Naive B cell (primary cell): ENCODE measurements around the gene KNCN. TPM values are rescaled to one million over a fixed set of nuclear protein-coding genes. Genes with fewer than 3 reads are reported as not detected.

Experiments
- ATAC-seq, 2 donors: fragments of 150-1000 bp; cut with Tn5 transposase; 2 replicates each; pipeline ENCODE4 v1.10.0; 2021; ENCODE audit warnings: low read depth in 2 of 2, mild to moderate bottlenecking in 2 of 2, moderate library complexity in 2 of 2
- DNase-seq: peaks from one replicate; pipeline ENCODE4 v3.0.0; 2022
- H3K27ac Mint-ChIP-seq, 6 donors: one replicate each; pipeline ENCODE4 v1.8.0; 2020 to 2022; ENCODE audit warnings: mild to moderate bottlenecking in 6 of 6, mixed read lengths in 6 of 6, moderate library complexity in 5 of 6, inconsistent platforms in 2 of 6
- H3K27me3 Mint-ChIP-seq, 3 donors: one replicate each; pipeline ENCODE4 v1.8.0; 2021 to 2022; ENCODE audit warnings: mixed read lengths in 3 of 3, mild to moderate bottlenecking in 1 of 3
- H3K36me3 Mint-ChIP-seq, 2 donors: one replicate each; pipeline ENCODE4 v1.8.0; 2020 to 2022; ENCODE audit warnings: mixed read lengths in 2 of 2, inconsistent platforms in 1 of 2, mild to moderate bottlenecking in 1 of 2
- H3K4me1 Mint-ChIP-seq, 3 donors: one replicate each; pipeline ENCODE4 v1.8.0; 2020 to 2022; ENCODE audit warnings: mixed read lengths in 3 of 3, inconsistent platforms in 1 of 3, mild to moderate bottlenecking in 1 of 3, moderate library complexity in 1 of 3
- H3K4me3 Mint-ChIP-seq, 8 donors: one replicate each; pipeline ENCODE4 v1.8.0; 2020 to 2022; ENCODE audit warnings: mild to moderate bottlenecking in 8 of 8, mixed read lengths in 8 of 8, moderate library complexity in 8 of 8, inconsistent platforms in 2 of 8
- H3K9me3 Mint-ChIP-seq, 7 donors: one replicate each; pipeline ENCODE4 v1.8.0; 2020 to 2022; ENCODE audit warnings: mixed read lengths in 7 of 7, mild to moderate bottlenecking in 5 of 7, inconsistent platforms in 2 of 7, moderate library complexity in 1 of 7
- polyA plus RNA-seq, 6 donors: library from polyadenylated mRNA; unstranded; fragments of 300-500 nt; fragmentation: Illumina TruSeq; gene quantifications; one replicate each; pipeline ENCODE4 v1.2.3, GENCODE V29; 2021; ENCODE audit warnings: low read depth in 6 of 6

The KNCN gene
- polyA plus RNA-seq, 6 donors from 2014 or later = not detected

- Mint-ChIP-seq H3K9me3 (no peaks in the 10 kb centered on the region), H3K27me3 (peaks cover 30 to 66% (median 61%) of the 10 kb centered on the region in 3 donors), H3K36me3 (no peaks in the 10 kb centered on the region), H3K4me1 (no peaks in the 10 kb centered on the region), H3K27ac (no peak overlapping the region), H3K4me3 (no peak overlapping the region)
- ATAC-seq (no peak), DNase-seq (no peak)
Observed at GRCh38 chr1:46522184-46522968, 29.1 kb downstream of the KNCN start.

- ATAC-seq (no peak), DNase-seq (no peak)
- H3K27ac Mint-ChIP-seq = no peak overlapping the region
- H3K4me3 Mint-ChIP-seq = no peak overlapping the region
- peaks cover 37 to 69% (median 59%) of the 10 kb centered on the region in 3 donors for H3K27me3 Mint-ChIP-seq
- H3K4me1 Mint-ChIP-seq = no peaks in the 10 kb centered on the region
- no peaks in the 10 kb centered on the region for H3K36me3 Mint-ChIP-seq
- no peaks in the 10 kb centered on the region for H3K9me3 Mint-ChIP-seq
Observed at GRCh38 chr1:46521414-46521813, 30.0 kb downstream of the KNCN start.

GRCh38 chr1:46520063-46520911 is 31.2 kb downstream of the KNCN start:
- no peaks in the 10 kb centered on the region for H3K36me3 Mint-ChIP-seq
- H3K27me3 Mint-ChIP-seq = peaks cover 39 to 67% (median 60%) of the 10 kb centered on the region in 3 donors
- no peaks in the 10 kb centered on the region for H3K9me3 Mint-ChIP-seq
- DNase-seq (no peak), ATAC-seq (no peak)
- H3K27ac Mint-ChIP-seq = no peak overlapping the region
- no peaks in the 10 kb centered on the region for H3K4me1 Mint-ChIP-seq
- no peak overlapping the region for H3K4me3 Mint-ChIP-seq

GRCh38 chr1:46519209-46519608 is 32.2 kb downstream of the KNCN start:
- DNase-seq (no peak), ATAC-seq (no peak)
- Mint-ChIP-seq H3K27ac (no peak overlapping the region), H3K27me3 (peaks cover 31 to 60% (median 56%) of the 10 kb centered on the region in 3 donors), H3K36me3 (no peaks in the 10 kb centered on the region), H3K4me1 (no peaks in the 10 kb centered on the region), H3K4me3 (no peak overlapping the region), H3K9me3 (no peaks in the 10 kb centered on the region)

- H3K27ac Mint-ChIP-seq = no peak overlapping the region
- H3K36me3 Mint-ChIP-seq = no peaks in the 10 kb centered on the region
- H3K4me1 Mint-ChIP-seq = no peaks in the 10 kb centered on the region
- ATAC-seq (no peak), DNase-seq (no peak)
- no peaks in the 10 kb centered on the region for H3K9me3 Mint-ChIP-seq
- H3K4me3 Mint-ChIP-seq = no peak overlapping the region
- peaks cover 26 to 60% (median 58%) of the 10 kb centered on the region in 3 donors for H3K27me3 Mint-ChIP-seq
Observed at GRCh38 chr1:46517932-46518498, 33.4 kb downstream of the KNCN start.

- ATAC-seq (no peak), DNase-seq (no peak)
- H3K27me3 Mint-ChIP-seq = peaks cover 30 to 69% (median 67%) of the 10 kb centered on the region in 3 donors
- H3K4me1 Mint-ChIP-seq = no peaks in the 10 kb centered on the region
- H3K4me3 Mint-ChIP-seq = no peak overlapping the region
- H3K36me3 Mint-ChIP-seq = no peaks in the 10 kb centered on the region
- H3K9me3 Mint-ChIP-seq = no peaks in the 10 kb centered on the region
- no peak overlapping the region for H3K27ac Mint-ChIP-seq
Observed at GRCh38 chr1:46517010-46517600, 34.3 kb downstream of the KNCN start.

- peak overlapping the region in 1 of 8 donors; percentile 56 for H3K4me3 Mint-ChIP-seq
- H3K27me3 Mint-ChIP-seq = peaks cover 30 to 73% (median 63%) of the 10 kb centered on the region in 3 donors
Observed at GRCh38 chr1:46516200-46516950, 35.1 kb downstream of the KNCN start.

GRCh38 chr1:46515576-46515975 is 35.9 kb downstream of the KNCN start:
- DNase-seq (no peak), ATAC-seq (no peak)
- no peaks in the 10 kb centered on the region for H3K36me3 Mint-ChIP-seq
- H3K4me1 Mint-ChIP-seq = no peaks in the 10 kb centered on the region
- peaks cover 30 to 75% (median 60%) of the 10 kb centered on the region in 3 donors for H3K27me3 Mint-ChIP-seq
- no peak overlapping the region for H3K27ac Mint-ChIP-seq
- no peak overlapping the region for H3K4me3 Mint-ChIP-seq
- no peaks in the 10 kb centered on the region for H3K9me3 Mint-ChIP-seq

More at GRCh38 chr1:46516200-46516950, 35.1 kb downstream of the KNCN start:
- H3K4me1 Mint-ChIP-seq = no peaks in the 10 kb centered on the region
- ATAC-seq (no peak), DNase-seq (no peak)
- no peaks in the 10 kb centered on the region for H3K36me3 Mint-ChIP-seq
- H3K9me3 Mint-ChIP-seq = no peaks in the 10 kb centered on the region
- no peak overlapping the region for H3K27ac Mint-ChIP-seq

GRCh38 chr1:46513536-46513935 is 37.9 kb downstream of the KNCN start:
- Mint-ChIP-seq H3K4me1 (no peaks in the 10 kb centered on the region), H3K4me3 (no peak overlapping the region), H3K27ac (no peak overlapping the region), H3K27me3 (peaks cover 32 to 63% (median 46%) of the 10 kb centered on the region in 3 donors), H3K9me3 (no peaks in the 10 kb centered on the region), H3K36me3 (no peaks in the 10 kb centered on the region)
- ATAC-seq (no peak), DNase-seq (no peak)

- peaks cover 26 to 63% (median 45%) of the 10 kb centered on the region in 3 donors for H3K27me3 Mint-ChIP-seq
- H3K4me3 Mint-ChIP-seq = peak overlapping the region in 1 of 8 donors; percentile 61
- no peaks in the 10 kb centered on the region for H3K36me3 Mint-ChIP-seq
- DNase-seq (no peak), ATAC-seq (no peak)
- H3K27ac Mint-ChIP-seq = no peak overlapping the region
- H3K9me3 Mint-ChIP-seq = no peaks in the 10 kb centered on the region
- H3K4me1 Mint-ChIP-seq = no peaks in the 10 kb centered on the region
Observed at GRCh38 chr1:46512792-46513190, 38.7 kb downstream of the KNCN start.

- ATAC-seq (no peak), DNase-seq (no peak)
- no peaks in the 10 kb centered on the region for H3K9me3 Mint-ChIP-seq
- H3K4me1 Mint-ChIP-seq = no peaks in the 10 kb centered on the region
- H3K27ac Mint-ChIP-seq = no peak overlapping the region
- H3K4me3 Mint-ChIP-seq = no peak overlapping the region
- peaks cover 23 to 63% (median 42%) of the 10 kb centered on the region in 3 donors for H3K27me3 Mint-ChIP-seq
- H3K36me3 Mint-ChIP-seq = no peaks in the 10 kb centered on the region
Observed at GRCh38 chr1:46512135-46512791, 39.2 kb downstream of the KNCN start.

GRCh38 chr1:46510998-46511365 is 40.5 kb downstream of the KNCN start:
- Mint-ChIP-seq H3K4me3 (no peak overlapping the region), H3K27ac (no peak overlapping the region), H3K9me3 (no peaks in the 10 kb centered on the region), H3K36me3 (no peaks in the 10 kb centered on the region), H3K27me3 (peaks cover 15 to 58% (median 41%) of the 10 kb centered on the region in 3 donors), H3K4me1 (no peaks in the 10 kb centered on the region)
- DNase-seq (no peak), ATAC-seq (no peak)
